HG03558 (cell line): ENCODE results near the gene OR9A4.
"Not testable (repeated sequence)": the region's sequence is repeated elsewhere in the genome, so short reads cannot be mapped to it uniquely, and the experiment has no call there.

ENCODE experiments used
- ATAC-seq: cut with Tn5 transposase; IDR thresholded peaks from one replicate; pipeline ENCODE4 v1.9.1; 2021; ENCODE audit warnings: moderate number of reproducible peaks; ENCODE audit not compliant: unreplicated experiment; ENCODE audit errors: extremely low read depth

Gene OR9A4, protein sequence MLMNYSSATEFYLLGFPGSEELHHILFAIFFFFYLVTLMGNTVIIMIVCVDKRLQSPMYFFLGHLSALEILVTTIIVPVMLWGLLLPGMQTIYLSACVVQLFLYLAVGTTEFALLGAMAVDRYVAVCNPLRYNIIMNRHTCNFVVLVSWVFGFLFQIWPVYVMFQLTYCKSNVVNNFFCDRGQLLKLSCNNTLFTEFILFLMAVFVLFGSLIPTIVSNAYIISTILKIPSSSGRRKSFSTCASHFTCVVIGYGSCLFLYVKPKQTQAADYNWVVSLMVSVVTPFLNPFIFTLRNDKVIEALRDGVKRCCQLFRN

DNA sequence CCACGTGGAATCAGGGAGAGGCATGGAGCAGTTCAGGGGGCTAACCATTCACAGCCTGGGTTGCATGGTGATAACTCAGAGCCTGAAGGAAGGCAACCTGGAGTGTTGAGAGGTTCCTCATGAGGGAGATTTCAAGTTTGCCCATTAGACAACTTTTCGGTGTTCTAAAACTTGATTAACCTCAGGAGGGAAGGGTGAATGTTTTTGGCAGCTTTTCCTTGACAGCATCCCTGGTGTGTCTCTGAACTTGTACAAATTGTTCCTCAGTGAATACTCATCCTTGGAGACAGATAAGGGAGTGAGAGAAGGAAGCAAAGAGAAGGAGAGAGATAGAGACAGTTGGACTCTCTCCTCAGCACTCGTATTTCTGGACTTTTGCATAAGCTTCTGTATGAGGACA lies at the start of gene OR9A4:
Gene OR9A4 (plus strand): TSS at position 301 of the 400 bp plus-strand sequence. CDS start 2,477 bp downstream, outside the sequence.
- no peak for ATAC-seq

DNA sequence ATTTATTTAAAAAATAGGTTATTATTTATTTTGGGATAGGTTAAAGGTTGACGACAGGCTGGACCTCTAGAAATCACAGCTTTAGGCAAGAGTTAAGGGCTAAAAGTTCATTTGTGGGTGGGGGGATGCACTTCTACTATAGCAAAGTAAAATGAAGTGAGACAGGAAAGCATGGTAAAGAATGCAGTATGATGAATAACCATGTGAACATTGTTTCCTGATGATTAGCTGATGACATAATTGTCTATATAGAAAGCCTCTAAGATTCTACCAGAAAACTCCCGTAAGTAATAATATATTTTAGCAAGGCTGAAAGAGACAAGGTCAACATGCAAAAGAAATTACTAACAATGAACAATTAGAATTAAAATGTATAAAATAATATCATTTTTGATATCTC lies 49.2 kb upstream of the OR9A4 start:
- no peak for ATAC-seq

DNA sequence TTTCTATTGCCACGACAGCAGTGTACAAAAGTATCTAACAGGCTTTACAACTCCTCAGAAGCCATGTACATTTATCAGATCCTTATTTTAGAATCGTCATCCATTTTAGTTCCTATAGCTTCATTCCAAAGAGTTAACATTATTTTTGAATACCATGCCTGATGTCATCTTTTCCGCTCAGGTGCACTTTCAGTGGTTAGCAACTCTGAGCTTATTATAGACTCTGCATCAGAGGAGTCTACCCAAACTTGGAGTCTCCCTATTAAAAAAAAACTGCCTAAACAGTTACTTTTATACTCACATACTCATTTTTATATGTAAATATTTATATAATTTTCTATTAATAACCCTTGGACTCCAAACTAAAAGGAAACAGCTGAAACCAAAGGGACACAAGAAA lies 43.3 kb upstream of the OR9A4 start:
- no peak for ATAC-seq

DNA sequence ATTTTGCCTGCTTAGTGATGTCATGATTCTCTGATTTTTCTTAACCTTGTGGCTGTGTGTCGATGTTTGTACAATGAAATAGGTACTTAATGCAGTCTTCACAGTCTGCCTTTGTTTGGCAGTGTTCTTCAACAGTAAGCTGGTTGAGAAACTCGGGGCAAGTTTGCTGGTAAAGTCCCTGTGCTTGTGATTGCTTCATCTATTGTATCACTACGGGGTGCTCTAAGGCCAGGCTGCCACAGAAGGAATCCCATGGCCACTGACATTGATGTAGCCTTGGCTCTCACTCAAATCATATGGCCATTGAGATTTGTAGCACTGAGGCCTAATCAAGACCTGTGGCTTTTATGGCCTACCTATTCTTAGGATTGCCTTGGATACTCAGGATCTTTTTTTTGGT lies 41.4 kb upstream of the OR9A4 start:
- ATAC-seq, result no peak

DNA sequence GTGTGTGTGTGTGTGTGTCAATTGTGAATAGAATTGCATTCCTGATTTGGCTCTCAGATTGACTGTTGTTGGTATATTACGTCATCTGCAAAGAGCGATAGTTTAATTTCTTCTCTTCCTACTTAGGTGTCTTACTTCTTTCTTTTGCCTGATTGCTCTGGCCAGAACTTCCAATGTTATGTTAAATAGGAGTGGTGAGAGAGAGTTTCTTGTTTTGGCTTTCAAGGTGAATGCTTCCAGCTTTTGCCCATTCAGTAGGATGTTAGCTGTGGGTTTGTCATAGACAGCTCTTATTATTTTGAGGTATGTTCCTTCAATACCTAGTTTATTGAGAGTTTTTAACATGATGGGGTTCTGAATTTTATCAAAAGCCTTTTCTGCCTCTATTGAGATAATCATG lies 40.7 kb upstream of the OR9A4 start:
- no peak for ATAC-seq

DNA sequence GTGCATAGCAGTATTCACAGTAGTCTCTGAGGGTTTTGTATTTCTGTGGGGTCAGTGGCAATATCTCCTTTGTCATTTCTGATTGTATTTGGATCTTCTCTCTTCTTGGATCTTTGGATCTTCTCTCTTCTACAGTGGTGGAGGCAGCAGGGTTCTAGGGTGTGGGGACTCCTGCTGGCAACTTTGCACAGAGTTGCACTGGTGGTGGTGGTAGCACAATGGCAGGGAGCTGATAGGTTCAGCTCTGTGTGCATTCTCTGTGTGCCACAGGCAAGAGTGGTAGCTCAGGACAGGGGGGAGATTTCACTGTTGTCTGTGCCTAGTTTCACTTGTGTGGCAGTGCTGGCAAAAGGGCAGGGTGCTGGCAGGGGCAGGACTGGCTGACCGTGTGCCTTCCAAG lies 39.8 kb upstream of the OR9A4 start:
- ATAC-seq, result no peak

DNA sequence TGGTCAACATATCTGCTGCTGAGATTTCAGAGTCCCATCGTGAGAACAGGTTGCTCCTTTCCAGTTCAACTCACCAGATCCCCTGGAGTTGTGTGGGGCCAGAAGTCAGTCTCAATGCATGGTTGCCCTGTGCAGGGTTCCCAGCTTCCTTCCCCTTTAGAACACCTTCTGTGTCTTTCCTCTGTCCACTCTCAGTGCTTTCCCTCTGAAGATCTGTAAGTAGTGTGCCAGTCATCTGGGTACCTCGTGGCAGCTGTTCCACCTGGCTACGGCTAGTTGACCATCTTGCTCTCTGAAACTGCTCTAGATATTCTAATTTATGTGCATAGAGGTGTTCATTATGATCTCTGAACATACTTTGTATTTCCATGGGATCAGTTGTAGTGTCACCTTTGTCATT lies 38.8 kb upstream of the OR9A4 start:
- ATAC-seq, result no peak

DNA sequence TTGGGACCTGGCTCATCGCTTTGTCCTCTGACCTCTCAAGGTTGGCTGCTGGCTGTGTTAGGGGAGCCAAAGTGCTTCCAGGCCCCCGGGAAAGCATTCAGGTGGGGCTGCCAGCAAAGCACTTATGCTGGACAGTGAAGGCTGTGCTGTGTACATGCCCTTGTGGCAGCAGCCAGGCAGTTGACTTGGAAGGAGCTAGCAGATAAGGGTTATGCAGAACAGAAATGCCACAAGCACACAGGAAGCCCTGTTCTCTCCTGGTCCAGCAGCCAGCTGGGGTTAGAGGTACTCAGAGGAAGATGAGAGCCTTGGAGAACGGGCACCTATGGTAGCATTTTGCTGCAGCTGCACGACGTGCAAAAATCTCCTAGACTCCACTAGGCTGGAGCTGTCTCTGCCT lies 35.2 kb upstream of the OR9A4 start:
- no peak for ATAC-seq

DNA sequence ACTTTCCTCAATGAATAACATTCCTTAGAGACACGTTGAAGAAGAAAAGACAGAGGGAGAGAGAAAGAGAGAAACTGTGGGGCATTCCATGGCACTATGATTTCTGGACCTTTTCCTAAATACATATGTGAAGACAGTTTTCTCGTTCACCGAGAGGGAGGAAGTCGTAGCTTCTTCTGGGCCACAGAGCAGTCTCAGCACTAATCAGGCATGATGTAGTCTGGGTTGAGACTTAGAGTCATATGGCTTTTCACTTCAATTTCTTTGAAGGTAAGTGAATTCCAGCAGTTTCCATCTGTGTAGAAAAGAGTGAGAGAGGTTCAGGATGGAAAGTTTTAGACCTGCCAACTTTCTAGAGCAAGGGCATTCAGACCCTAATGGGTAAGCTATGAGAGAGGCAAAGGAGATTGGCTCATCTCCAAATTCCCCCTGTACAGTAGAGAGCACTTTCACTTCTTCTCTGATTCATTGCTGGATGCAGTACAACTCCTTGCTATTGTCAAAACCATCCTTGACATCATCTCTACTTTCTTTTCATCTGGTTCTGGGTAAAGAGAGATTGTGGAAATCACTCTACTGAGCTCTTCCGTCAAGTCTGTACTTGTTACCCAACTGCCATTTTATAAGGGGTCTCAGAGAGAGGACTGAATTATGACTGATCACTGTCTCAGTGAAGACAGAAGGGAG lies 31.5 kb upstream of the OR9A4 start:
- peak; percentile 64 for ATAC-seq

DNA sequence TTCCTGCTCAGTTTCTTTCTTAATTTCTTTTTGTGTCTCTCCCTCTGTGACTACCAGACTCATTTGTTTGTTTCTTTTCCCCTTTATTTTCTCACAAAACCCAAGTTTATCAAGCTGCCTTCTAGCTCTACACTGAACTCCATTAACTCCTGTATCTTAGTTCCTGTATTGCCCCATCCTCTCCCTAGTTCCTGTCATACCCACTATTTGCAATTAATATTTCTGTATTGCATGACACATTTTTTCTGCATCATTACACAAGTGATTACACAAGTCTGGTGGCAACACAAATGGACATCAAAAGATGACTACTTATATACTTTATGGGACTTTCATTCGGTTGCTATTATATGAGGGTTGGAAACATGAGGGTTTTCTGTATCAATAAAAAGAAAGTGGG lies 26.9 kb upstream of the OR9A4 start:
- ATAC-seq, result no peak

DNA sequence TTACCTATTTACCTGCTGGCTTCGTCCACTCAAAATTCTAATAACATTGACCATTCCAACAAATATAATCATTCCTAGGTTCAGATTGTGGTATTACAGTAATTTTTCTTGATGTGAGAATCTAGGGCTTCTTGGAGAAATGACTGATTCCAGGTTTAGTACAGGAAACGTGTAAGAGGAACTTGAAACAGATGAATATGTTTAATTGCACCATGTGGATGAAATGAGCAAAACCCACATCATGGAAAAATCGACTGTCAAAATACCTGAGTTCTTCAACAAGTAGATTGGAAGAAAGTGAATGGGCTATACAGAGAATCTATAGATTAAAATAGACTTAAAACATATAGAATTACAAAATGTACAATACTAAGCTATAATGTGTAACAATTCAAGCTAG lies 24.9 kb upstream of the OR9A4 start:
- no peak for ATAC-seq

DNA sequence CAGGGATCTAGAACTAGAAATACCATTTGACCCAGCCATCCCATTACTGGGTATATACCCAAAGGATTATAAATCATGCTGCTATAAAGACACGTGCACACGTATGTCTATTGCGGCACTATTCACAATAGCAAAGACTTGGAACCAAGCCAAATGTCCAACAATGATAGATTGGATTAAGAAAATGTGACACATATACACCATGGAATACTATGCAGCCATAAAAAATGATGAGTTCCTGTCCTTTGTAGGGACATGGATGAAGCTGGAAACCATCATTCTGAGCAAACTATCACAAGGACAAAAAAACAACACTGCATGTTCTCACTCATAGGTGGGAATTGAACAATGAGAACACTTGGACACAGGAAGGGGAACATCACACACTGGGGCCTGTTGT lies 16.8 kb upstream of the OR9A4 start:
- ATAC-seq, result not testable (repeated sequence)

DNA sequence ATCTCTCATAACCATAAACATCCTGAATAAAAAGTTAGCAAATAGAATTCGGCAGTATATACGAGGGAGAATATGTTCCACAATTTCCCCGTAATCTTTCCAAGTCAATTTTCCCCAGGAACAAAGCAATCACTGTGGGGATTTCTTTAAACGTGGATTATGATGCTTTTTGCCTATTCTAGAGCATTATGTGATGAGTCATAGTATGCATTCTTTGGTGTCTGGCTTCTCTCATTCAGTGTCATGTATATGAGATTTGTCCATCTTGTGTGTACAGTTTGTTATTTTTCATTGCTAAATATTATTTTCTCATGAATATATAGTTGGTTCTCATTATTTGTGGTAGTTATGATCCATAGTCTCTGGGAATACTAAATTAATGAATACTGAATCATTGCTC lies 9.9 kb upstream of the OR9A4 start:
- ATAC-seq, result no peak

DNA sequence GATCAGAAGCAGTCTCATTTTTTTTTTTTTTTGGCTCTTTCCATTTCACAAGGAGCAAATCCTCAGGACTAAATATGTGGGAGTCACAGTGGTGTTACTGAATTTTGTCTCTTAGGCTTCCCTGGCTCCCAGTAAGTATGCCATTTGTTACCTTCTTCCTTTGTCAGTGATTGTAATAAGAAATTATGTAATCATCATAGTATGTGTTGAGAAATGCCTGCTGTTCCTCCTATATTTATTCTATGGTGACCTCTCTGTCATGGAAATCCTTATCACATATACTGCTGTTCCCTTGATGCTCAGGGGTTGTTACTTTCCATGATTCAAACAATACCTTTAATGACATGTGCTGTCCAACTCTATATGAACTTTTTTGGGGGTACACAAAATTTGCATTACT lies 4.8 kb upstream of the OR9A4 start:
- ATAC-seq, result no peak

DNA sequence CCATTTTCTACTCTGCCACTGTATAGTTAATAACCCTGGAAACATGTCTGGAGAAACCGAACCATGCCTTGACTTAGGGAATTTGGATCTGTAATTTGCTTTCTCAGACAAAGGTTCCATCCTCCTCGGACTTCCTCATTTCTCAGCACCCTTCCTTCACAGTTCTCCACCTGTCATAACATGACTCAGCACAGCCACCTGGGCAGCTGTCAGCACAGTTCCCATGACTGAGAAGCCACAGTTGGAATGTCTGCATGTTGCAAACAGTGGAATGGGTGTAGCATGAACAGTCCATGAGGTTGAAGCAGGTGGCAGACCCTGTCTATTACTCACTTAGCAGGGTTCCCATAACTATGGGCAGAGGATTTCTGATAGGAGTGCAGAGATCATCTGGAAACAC lies 634 bp upstream of the OR9A4 start:
- no peak for ATAC-seq

DNA sequence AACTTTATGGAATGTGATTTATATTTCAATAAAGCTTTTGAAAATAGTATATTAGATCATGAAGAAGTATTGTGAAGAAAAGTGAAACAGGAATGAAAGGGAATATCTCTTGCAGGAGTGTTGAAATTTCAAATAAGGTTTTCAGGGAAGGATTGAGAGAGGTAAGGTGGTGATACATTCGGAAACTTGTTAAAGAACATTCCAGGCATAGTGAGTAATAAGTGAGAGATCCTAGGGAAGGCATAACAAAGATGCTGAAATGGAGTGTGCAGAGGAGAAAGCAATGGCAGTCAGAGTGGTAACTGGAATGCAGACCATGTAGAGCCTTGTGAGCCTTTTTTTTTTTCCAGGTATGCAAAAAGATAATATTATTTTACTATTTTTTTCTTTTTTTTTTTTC lies 4.1 kb downstream of the OR9A4 start:
- ATAC-seq, result no peak

DNA sequence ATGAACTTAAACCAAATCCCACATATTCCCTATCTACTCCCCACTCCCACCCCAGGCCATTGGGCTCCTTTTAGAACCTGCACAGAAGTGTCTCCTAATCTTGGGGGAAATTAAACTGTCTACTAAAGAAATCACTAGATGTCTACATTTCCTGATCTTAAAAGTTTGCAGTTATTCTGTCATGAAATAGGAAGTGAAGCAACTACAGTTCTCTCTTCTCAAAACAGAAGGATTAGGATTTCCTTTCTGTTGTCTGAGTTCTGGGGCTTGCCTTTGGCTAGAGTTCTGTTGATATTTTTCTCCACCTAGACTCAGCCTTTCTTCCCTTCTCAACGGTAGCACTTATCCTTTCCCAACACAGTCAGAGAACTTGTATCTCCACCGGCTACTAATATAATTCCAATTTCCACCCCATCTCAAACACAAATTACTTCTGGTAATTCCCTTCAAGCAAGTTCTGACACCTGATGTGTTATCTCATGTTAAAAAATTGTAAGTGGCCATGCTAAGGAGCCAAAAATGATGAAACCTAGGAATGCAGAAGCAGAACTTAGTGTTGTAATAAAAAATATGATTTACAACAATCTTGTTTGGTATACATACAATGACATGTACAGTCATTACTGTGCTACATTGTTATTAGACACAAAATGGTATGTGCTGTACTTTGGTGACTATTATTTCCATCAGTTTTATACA lies 12.1 kb downstream of the OR9A4 start:
- ATAC-seq, result no peak

DNA sequence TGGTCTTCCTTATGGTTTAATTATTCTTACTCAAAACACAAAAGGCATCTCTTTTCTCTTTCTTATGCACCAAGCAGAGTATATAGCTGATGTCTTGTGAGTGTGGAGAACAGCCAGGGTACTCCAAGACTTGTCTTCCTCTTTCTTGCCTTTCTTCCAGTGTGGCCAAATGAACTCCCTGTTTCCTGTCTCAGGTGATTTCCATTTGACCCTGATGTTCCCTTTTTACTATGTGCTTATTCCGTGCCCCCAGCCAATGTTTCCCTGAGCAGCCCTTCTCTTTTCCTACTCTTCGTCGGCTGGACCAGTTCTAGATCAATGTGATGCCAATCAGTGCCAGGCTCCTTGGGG lies 12.6 kb downstream of the OR9A4 start:
- ATAC-seq, result no peak

DNA sequence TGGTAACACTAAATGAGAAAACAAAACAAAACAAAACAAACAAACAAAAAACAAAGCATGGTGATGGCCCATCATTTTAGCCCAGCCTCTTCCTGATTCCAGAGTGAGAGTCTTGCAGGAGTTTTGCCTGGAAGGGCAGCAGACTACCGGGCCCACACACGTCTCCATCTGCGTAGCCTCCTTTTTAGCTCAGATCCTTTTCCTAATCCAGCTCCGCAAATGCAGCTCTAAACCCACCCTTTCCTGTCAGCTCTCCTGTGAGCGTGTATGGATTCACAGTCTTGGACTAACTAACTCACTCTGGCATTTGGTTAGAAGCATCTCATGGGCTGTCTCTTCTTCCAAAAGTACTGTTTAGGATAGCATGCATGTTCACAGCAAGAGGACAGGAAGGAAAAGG lies 14.0 kb downstream of the OR9A4 start:
- no peak for ATAC-seq

DNA sequence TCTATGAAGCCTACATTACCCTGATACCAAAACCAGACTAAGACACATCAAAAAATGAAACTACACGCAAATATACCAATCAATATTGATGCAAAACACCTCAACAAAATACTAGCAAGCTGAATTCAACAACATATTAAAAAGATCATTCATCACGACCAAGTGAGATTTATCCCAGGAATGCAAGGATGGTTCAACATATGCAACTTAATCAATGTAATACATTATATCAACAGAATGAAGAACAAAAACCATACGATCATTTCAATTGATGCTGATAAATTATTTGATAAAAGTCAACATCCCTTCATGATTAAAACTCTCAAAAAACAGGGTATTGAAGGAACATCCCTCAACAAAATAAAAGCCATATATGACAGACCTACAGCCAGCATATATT lies 24.9 kb downstream of the OR9A4 start:
- no peak for ATAC-seq

DNA sequence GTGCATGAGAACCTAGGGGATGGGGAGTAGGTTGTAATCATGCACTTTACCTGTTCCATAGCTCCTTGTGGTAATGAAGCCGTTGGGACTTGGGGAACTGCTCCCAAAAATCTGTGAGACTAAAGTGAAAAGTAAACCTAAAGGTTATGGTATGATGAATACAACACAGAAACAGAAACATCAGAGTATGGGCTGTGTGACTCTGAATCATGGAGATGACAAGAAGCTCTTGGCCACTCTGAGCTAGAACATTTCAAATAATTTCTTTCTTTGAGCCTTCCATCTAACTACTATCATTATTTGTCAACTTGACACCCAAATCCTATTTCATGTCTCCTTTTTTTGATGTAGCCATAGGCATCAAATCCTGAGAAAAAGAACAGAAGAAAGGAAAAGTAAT lies 27.6 kb downstream of the OR9A4 start:
- no peak for ATAC-seq

DNA sequence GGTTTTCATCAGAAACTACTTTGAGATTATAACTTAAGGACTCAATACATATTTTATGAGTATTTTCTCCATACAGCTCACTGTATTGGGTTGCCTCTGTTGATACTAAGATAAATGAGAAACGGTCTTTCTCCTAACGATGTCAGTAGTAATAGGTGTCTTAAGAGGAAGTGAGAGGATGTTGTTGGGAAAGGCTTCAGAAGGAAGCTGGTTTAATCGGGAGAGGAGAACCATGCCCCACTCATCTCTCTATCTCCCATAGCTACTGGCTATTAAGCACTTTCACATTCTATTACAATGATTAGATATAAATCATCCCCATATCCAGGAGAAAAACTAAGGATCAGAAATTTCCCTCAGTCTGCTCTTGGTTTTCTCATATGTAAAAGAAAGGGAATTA lies 28.6 kb downstream of the OR9A4 start:
- no peak for ATAC-seq
